HL-60 (cell line): ENCODE measurements around the gene CACUL1.

Experiments
- CTCF ChIP-seq: IDR thresholded peaks from one replicate; pipeline ENCODE4 v1.5.1; 2011; ENCODE audit warnings: low read length, control low read depth, inconsistent platforms; ENCODE audit not compliant: insufficient read depth
- GABPA ChIP-seq: IDR thresholded peaks from 2 replicates; pipeline ENCODE4 v1.6.1; 2012; ENCODE audit warnings: low read depth
- POLR2AphosphoS5 ChIP-seq: IDR thresholded peaks from 2 replicates; pipeline ENCODE4 v1.6.1; 2012; ENCODE audit warnings: low read depth
- SPI1 ChIP-seq: IDR thresholded peaks from 2 replicates; pipeline ENCODE4 v1.6.1; 2012; ENCODE audit warnings: low read depth, mild to moderate bottlenecking, borderline replicate concordance

- no peak for TF ChIP-seq CTCF
- TF ChIP-seq GABPA, result no peak
- TF ChIP-seq POLR2AphosphoS5, result no peak
- no peak for TF ChIP-seq SPI1
Measured at GRCh38 chr10:118730756-118731456, 23.9 kb downstream of the CACUL1 start.
